Measurements from ENCODE around the gene PTH2R. TPM values are rescaled to one million over a fixed set of nuclear protein-coding genes. Genes with fewer than 3 reads are reported as not detected.

PTH2R gene
- total and polyA plus RNA-seq, 9 of the 15 experiments (the other 6 are each of a cell fraction or from before 2014, with no cell fraction given): 2.7 to 8.8 (median 4.2) TPM

DNA sequence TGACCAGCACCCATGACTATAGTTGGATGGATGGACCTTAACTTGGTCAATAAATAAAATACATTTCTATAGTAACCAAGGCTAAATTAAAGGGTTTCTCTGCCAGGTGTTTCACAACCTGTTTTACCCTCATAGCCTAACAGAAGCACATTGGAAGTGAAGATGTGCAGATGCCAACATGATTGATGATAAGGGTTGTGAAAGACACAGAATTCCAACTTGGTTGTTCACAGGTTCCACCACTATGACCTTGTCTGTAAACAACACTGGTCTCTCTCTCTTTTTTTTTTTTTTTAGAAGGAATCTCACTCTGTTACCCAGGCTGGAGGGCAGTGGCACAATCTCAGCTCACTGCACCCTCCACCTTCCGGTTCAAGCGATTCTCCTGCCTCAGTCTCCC, 37.5 kb upstream of the PTH2R start (continued):
- TF ChIP-seq, protein P1, sequence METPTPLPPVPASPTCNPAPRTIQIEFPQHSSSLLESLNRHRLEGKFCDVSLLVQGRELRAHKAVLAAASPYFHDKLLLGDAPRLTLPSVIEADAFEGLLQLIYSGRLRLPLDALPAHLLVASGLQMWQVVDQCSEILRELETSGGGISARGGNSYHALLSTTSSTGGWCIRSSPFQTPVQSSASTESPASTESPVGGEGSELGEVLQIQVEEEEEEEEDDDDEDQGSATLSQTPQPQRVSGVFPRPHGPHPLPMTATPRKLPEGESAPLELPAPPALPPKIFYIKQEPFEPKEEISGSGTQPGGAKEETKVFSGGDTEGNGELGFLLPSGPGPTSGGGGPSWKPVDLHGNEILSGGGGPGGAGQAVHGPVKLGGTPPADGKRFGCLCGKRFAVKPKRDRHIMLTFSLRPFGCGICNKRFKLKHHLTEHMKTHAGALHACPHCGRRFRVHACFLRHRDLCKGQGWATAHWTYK (CRISPR knock-in tag; IDR thresholded peaks at IDR 0.05): no peak

DNA sequence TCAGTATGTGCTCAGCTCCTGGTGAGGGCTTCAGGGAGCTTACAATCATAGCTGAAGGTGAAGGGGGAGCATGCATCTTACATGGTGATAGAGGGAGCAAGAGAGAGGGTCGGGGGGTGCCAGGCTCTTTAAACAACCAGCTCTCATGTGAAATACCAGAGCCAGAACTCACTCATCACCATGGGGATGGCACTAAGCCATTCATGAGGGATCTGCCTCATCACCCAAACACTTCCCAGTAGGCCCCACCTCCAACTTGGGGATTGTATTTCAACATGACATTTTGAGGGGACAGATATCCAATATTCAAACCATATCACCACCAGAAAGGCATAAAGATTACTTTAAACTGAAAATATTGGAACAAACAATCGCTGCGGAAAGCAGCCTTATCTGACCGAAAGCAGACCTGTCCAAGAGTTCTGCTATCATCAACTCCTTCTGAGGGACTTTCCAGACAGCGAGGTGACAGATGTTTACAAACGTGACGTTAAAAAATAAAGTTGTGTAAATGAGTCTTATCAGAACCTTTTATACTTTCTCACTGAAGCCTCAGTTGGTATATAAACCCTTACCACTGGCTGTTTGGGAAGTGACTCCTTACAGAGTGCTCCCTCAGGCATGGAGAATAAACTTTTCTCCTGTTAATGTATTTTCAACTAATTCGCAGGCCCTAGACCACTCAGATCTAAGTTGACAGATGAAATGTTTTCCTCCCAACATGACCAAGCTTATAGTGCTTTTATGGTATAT, 35.5 kb upstream of the PTH2R start:
- ATAC-seq (peak; percentile 74), DNase-seq (ENCODE audit: extremely low read depth in 1 of 4, low spot score in 3 of 4) (peak; percentile 20 to 52 (median 32)), FAIRE-seq (no peak)
- Histone ChIP-seq H3K27me3 (ENCODE audit: control insufficient read depth in 2 of 2, insufficient read depth in 2 of 2, low read length in 2 of 2) (no peaks in the 10 kb centered on the region), H3K9me1 (ENCODE audit: control insufficient read depth, insufficient read depth, low read length) (no peaks in the 10 kb centered on the region), H3K4me2 (ENCODE audit: insufficient read depth, low read length) (no peak overlapping the region), H3K27ac (ENCODE audit: extremely low read depth, low read depth, low read length) (no peak overlapping the region), H2AFZ (ENCODE audit: low read depth, low read length) (no peak overlapping the region), H3K9me3 (replicated peaks; ENCODE audit: control insufficient read depth, insufficient read depth, low read depth, low read length) (no peaks in the 10 kb centered on the region), H3K36me3 (ENCODE audit: control insufficient read depth, insufficient read depth, low read length) (no peaks in the 10 kb centered on the region), H3K79me2 (ENCODE audit: control insufficient read depth, insufficient read depth, low read length) (no peaks in the 10 kb centered on the region), H3K9ac (ENCODE audit: insufficient read depth in 1 of 2, low read depth in 2 of 2, low read length in 2 of 2) (no peak overlapping the region), H3K4me1 (replicated peaks in 1 of 2; ENCODE audit: control insufficient read depth in 2 of 2, insufficient read depth in 2 of 2, low read length in 2 of 2) (peaks cover 0 to 12% of the 10 kb centered on the region in 2 experiments; a peak in 2 of 5 replicates), H4K20me1 (replicated peaks; ENCODE audit: control insufficient read depth, insufficient read depth, low read length) (no peaks in the 10 kb centered on the region), H3K4me3 (no peak overlapping the region)
- in situ Hi-C loops (cut with MboI) (no loop called here), intact Hi-C loops (cut with micrococcal nuclease) (loop anchor here (10.0 kb wide), 1 partner anchor 196 kb away; no protein-coding TSS in a partner anchor)
- POLR2A ChIA-PET: no interaction called here
- CTCF ChIA-PET (ENCODE audit: low intra/inter-chr PET ratio): no interaction called here
- BruUV-seq (replicated peaks): no TSS peak
- WGBS (ENCODE audit: insufficient coverage, low coverage, missing lambda C conversion rate): 2% methylated on average over 8 of the region's 8 CpGs
- TF ChIP-seq POLR2AphosphoS2 (IDR thresholded peaks at IDR 0.05; ENCODE audit: low read length) (no peak), ATF7 (IDR thresholded peaks at IDR 0.05) (0 out of 2 replicates have a peak, but pooled peaks have one; percentile 28), ZNF695 (CRISPR knock-in tag; IDR thresholded peaks at IDR 0.05) (no peak), TOE1 (IDR thresholded peaks at IDR 0.05; ENCODE audit: borderline replicate concordance) (no peak), TOE1 (CRISPR knock-in tag; IDR thresholded peaks at IDR 0.05; ENCODE audit: borderline replicate concordance, low read depth) (no peak), ZNF165 (CRISPR knock-in tag; IDR thresholded peaks at IDR 0.05; ENCODE audit: borderline replicate concordance) (no peak), MTA1 (IDR thresholded peaks at IDR 0.05; ENCODE audit: borderline replicate concordance) (no peak), ZKSCAN1 (IDR thresholded peaks at IDR 0.05; ENCODE audit: low read depth, low read length) (no peak), ZNF263 (CRISPR knock-in tag; IDR thresholded peaks at IDR 0.05; ENCODE audit: borderline replicate concordance) (no peak), ZNF121 (CRISPR knock-in tag; conservative IDR thresholded peaks at IDR 0.05) (no peak), NELFE (IDR thresholded peaks at IDR 0.05; ENCODE audit: insufficient read depth, insufficient read length) (no peak)
- TF ChIP-seq, protein P2, sequence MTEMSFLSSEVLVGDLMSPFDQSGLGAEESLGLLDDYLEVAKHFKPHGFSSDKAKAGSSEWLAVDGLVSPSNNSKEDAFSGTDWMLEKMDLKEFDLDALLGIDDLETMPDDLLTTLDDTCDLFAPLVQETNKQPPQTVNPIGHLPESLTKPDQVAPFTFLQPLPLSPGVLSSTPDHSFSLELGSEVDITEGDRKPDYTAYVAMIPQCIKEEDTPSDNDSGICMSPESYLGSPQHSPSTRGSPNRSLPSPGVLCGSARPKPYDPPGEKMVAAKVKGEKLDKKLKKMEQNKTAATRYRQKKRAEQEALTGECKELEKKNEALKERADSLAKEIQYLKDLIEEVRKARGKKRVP (CRISPR knock-in tag; IDR thresholded peaks at IDR 0.05): no peak
- TF ChIP-seq, protein P3, sequence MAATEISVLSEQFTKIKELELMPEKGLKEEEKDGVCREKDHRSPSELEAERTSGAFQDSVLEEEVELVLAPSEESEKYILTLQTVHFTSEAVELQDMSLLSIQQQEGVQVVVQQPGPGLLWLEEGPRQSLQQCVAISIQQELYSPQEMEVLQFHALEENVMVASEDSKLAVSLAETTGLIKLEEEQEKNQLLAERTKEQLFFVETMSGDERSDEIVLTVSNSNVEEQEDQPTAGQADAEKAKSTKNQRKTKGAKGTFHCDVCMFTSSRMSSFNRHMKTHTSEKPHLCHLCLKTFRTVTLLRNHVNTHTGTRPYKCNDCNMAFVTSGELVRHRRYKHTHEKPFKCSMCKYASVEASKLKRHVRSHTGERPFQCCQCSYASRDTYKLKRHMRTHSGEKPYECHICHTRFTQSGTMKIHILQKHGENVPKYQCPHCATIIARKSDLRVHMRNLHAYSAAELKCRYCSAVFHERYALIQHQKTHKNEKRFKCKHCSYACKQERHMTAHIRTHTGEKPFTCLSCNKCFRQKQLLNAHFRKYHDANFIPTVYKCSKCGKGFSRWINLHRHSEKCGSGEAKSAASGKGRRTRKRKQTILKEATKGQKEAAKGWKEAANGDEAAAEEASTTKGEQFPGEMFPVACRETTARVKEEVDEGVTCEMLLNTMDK (IDR thresholded peaks at IDR 0.05; ENCODE audit: borderline replicate concordance, insufficient read depth, low read depth, low read length, poor library complexity, severe bottlenecking): no peak
- TF ChIP-seq, protein P4, sequence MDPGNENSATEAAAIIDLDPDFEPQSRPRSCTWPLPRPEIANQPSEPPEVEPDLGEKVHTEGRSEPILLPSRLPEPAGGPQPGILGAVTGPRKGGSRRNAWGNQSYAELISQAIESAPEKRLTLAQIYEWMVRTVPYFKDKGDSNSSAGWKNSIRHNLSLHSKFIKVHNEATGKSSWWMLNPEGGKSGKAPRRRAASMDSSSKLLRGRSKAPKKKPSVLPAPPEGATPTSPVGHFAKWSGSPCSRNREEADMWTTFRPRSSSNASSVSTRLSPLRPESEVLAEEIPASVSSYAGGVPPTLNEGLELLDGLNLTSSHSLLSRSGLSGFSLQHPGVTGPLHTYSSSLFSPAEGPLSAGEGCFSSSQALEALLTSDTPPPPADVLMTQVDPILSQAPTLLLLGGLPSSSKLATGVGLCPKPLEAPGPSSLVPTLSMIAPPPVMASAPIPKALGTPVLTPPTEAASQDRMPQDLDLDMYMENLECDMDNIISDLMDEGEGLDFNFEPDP (CRISPR knock-in tag; IDR thresholded peaks at IDR 0.05): no peak
